Trophoblast cell (in vitro differentiated cells and primary cell): Measurements from ENCODE around the gene LIF.

Experiments used
- DNase-seq, 2 donors: peaks; one replicate each; pipeline ENCODE4 v3.0.0-alpha.2; 2016
- H2AFZ ChIP-seq: 2 replicates; pipeline ENCODE4 v1.6.1; 2013; ENCODE audit warnings: low read length, moderate library complexity, mild to moderate bottlenecking; ENCODE audit not compliant: insufficient read depth, poor library complexity
- H2AK5ac ChIP-seq: 2 replicates; pipeline ENCODE4 v1.6.1; 2013; ENCODE audit warnings: mild to moderate bottlenecking, low read length
- H2BK120ac ChIP-seq: 2 replicates; pipeline ENCODE4 v1.6.1; 2013; ENCODE audit warnings: low read length, mild to moderate bottlenecking, moderate library complexity; ENCODE audit not compliant: insufficient read depth, poor library complexity
- H2BK12ac ChIP-seq: 2 replicates; pipeline ENCODE4 v1.6.1; 2013; ENCODE audit warnings: mild to moderate bottlenecking, low read length, moderate library complexity
- H2BK5ac ChIP-seq: 2 replicates; pipeline ENCODE4 v1.6.1; 2013; ENCODE audit warnings: low read length, low read depth, moderate library complexity, mild to moderate bottlenecking; ENCODE audit not compliant: poor library complexity
- H3K14ac ChIP-seq: 2 replicates; pipeline ENCODE4 v1.6.1; 2013; ENCODE audit warnings: mild to moderate bottlenecking, low read length
- H3K18ac ChIP-seq: 2 replicates; pipeline ENCODE4 v1.6.1; 2013; ENCODE audit warnings: mild to moderate bottlenecking, low read length
- H3K23ac ChIP-seq: 2 replicates; pipeline ENCODE4 v1.6.1; 2013; ENCODE audit warnings: low read length
- H3K27ac ChIP-seq: 2 replicates; pipeline ENCODE4 v1.5.1; 2013; ENCODE audit warnings: low read depth, mild to moderate bottlenecking, inconsistent platforms, low read length, moderate library complexity
- H3K27me3 ChIP-seq: 2 replicates; pipeline ENCODE4 v1.6.1; 2013; ENCODE audit warnings: inconsistent platforms, mild to moderate bottlenecking, low read length, moderate library complexity; ENCODE audit not compliant: insufficient read depth
- H3K36me3 ChIP-seq, 2 experiments: 1 replicate in 1 of 2; 2 replicates in 1 of 2; pipeline ENCODE4 v1.6.1; 2013; ENCODE audit warnings: low read length in 2 of 2, mild to moderate bottlenecking in 2 of 2, moderate library complexity in 1 of 2; ENCODE audit not compliant: insufficient read depth in 2 of 2, control insufficient read depth in 1 of 2
- H3K4ac ChIP-seq: 2 replicates; pipeline ENCODE4 v1.6.1; 2013; ENCODE audit warnings: low read depth, mild to moderate bottlenecking, low read length, moderate library complexity
- H3K4me1 ChIP-seq, 2 experiments: 1 replicate in 1 of 2; 2 replicates in 1 of 2; pipeline ENCODE4 v1.6.1; 2013; ENCODE audit warnings: low read length in 2 of 2, mild to moderate bottlenecking in 2 of 2, moderate library complexity in 1 of 2; ENCODE audit not compliant: insufficient read depth in 2 of 2, control insufficient read depth in 1 of 2
- H3K4me2 ChIP-seq: 2 replicates; pipeline ENCODE4 v1.6.1; 2013; ENCODE audit warnings: inconsistent platforms, mild to moderate bottlenecking, low read length, moderate library complexity
- H3K4me3 ChIP-seq: 2 replicates; pipeline ENCODE4 v1.5.1; 2013; ENCODE audit warnings: mild to moderate bottlenecking, low read depth, low read length, inconsistent platforms
- H3K79me1 ChIP-seq: one replicate; pipeline ENCODE4 v1.6.1; 2013; ENCODE audit warnings: low read length
- H3K79me2 ChIP-seq: 2 replicates; pipeline ENCODE4 v1.6.1; 2013; ENCODE audit warnings: low read length, mild to moderate bottlenecking; ENCODE audit not compliant: control insufficient read depth, insufficient read depth, poor library complexity
- H3K9ac ChIP-seq: 2 replicates; pipeline ENCODE4 v1.6.1; 2013; ENCODE audit warnings: mild to moderate bottlenecking, low read length
- H3K9me3 ChIP-seq: 2 replicates; pipeline ENCODE4 v1.6.1; 2013; ENCODE audit warnings: low read depth, mild to moderate bottlenecking, control low read depth, inconsistent platforms, low read length; ENCODE audit not compliant: insufficient read depth
- H4K12ac ChIP-seq: 2 replicates; pipeline ENCODE4 v1.6.1; 2013; ENCODE audit warnings: low read depth, mild to moderate bottlenecking, low read length, moderate library complexity
- H4K8ac ChIP-seq: 2 replicates; pipeline ENCODE4 v1.6.1; 2013; ENCODE audit warnings: low read depth, mild to moderate bottlenecking, low read length, moderate library complexity
- H4K91ac ChIP-seq: one replicate; pipeline ENCODE4 v1.6.1; 2013; ENCODE audit warnings: low read depth, mild to moderate bottlenecking, low read length, moderate library complexity
- WGBS: extraction: QIAGEN DNeasy Blood & Tissue Kit; methylation state at CpG from one replicate; pipeline ENCODE4 v1.1.7; 2013; ENCODE audit warnings: missing lambda C conversion rate; ENCODE audit not compliant: insufficient read length, insufficient coverage; ENCODE audit errors: extremely low coverage; 5-methylcytosine and 5-hydroxymethylcytosine counted together

The LIF gene

DNA sequence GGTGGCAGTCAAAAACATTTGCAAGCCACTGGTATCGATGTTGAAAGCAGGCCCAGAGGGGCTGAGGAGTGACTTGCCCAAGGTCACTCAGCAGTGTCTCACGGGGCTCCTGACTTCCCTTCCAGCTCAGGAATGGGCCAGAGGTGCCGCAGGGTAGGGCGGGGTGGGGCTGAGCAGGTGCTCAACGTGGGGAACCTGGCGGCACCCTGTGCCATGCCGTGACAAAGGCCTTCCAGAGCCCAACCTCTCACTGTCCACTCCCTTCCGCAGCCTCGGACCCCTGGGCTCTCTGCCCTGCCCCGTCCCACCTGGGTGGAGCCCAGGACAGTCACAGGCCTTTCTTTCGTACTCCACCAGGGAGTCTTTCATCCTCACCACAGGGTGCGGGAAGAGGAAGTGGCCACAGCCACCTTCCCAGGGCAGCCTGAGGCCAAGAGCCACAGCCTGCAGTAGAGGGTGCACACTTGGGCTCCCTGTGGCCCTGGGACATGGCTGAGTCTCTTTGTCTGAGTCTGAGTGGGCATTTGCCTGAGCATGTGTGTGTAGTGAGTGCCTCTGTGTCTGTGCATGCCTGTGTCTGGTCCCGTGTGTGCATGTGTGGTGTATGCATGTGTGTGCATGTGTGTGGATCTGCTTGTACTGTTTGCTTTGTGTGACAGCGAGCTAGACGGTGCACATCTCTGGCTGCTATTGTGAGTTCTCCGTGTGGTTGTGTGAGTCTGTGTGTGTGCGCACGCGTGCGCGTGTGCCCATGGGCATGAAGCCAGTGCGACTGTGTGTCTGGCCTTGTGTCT, 6.0 kb upstream of the LIF start:
- Histone ChIP-seq H4K91ac (peak overlapping the region; percentile 2), H3K4me3 (no peak overlapping the region), H2AK5ac (no peak overlapping the region), H3K4ac (no peak overlapping the region), H3K36me3 (no peaks in the 10 kb centered on the region), H4K8ac (no peak overlapping the region), H4K12ac (no peak overlapping the region), H3K9me3 (peaks cover 5% of the 10 kb centered on the region), H3K4me1 (peaks cover 9 to 13% of the 10 kb centered on the region in 2 experiments), H2AFZ (no peak overlapping the region), H3K27ac (no peak overlapping the region), H3K18ac (no peak overlapping the region), H3K9ac (no peak overlapping the region), H3K23ac (no peak overlapping the region), H3K79me2 (no peaks in the 10 kb centered on the region), H3K4me2 (no peak overlapping the region), H2BK120ac (no peak overlapping the region), H3K79me1 (no peaks in the 10 kb centered on the region), H2BK5ac (no peak overlapping the region), H3K14ac (no peak overlapping the region), H3K27me3 (no peaks in the 10 kb centered on the region), H2BK12ac (peak overlapping the region; percentile 0)
- WGBS: no CpG with 5 or more reads among the region's 22 CpGs
- peak; percentile 28 for DNase-seq

DNA sequence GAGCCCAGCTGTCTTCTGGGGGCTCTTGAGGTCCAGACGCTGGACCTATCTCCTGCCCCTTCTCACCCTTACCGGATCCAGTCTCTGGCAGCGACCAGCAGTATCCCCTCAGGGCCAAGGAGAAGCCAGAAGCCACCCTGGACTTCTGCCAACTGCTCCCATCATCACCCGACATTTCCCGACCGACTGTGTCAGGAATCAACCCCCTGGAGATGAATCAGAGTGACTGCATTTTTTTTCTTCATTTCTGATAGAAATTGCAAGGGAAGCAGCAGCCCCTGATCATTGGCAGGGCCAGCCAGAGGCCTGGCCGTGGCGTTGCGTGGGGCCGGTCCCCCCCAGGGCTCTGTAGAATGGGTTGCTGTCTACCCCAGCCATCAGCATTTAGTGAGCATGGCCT, 5.2 kb upstream of the LIF start:
- no peaks in the 10 kb centered on the region for H3K36me3 ChIP-seq
- H3K9me3 ChIP-seq: peaks cover 6% of the 10 kb centered on the region
- no peak overlapping the region for H3K4me2 ChIP-seq
- DNase-seq: no peak
- no peak overlapping the region for H3K4me3 ChIP-seq
- H2AK5ac ChIP-seq: no peak overlapping the region
- no CpG with 5 or more reads among the region's 10 CpGs for WGBS
- H4K91ac ChIP-seq: no peak overlapping the region
- no peak overlapping the region for H3K14ac ChIP-seq
- H2AFZ ChIP-seq: no peak overlapping the region
- no peak overlapping the region for H4K8ac ChIP-seq
- no peak overlapping the region for H2BK5ac ChIP-seq
- H3K4me1 ChIP-seq: peaks cover 9 to 11% of the 10 kb centered on the region in 2 experiments
- H3K27ac ChIP-seq: no peak overlapping the region
- H3K18ac ChIP-seq: no peak overlapping the region
- H2BK12ac ChIP-seq: no peak overlapping the region
- no peaks in the 10 kb centered on the region for H3K27me3 ChIP-seq
- H4K12ac ChIP-seq: no peak overlapping the region
- no peaks in the 10 kb centered on the region for H3K79me2 ChIP-seq
- H3K23ac ChIP-seq: no peak overlapping the region
- H2BK120ac ChIP-seq: no peak overlapping the region
- no peak overlapping the region for H3K9ac ChIP-seq
- peaks cover 2% of the 10 kb centered on the region for H3K79me1 ChIP-seq
- H3K4ac ChIP-seq: no peak overlapping the region

DNA sequence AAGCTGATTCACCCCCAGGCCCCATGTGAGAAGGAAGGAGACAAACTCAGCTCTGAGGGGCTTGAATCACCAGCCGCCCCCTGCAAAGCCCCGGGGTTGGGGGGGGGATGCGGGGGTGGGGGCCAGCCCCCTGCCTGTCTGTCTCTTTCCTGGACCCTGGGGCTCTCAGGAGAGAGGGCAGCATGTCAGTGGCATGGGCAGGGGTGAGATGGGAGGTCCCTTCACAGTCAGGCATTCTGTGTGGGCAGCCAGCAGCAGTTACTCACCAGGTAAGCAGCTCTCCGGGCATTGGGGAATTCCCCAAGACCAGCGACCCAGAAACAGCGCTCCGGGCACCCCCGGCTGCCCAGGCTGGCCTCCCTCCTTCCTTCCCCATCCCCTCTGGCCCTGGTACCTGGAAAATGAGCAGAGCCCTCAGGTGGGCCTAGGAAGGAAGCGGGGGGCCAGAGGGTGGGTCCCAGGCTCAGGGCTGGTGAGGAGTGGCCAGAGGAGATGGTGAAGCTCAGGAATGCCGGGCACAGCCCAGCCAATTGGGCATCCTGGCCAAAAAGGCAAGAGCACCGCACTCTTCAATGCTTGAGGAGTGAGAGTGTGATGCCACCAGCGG, 4.2 kb upstream of the LIF start:
- no peak overlapping the region for H3K9ac ChIP-seq
- H4K12ac ChIP-seq: no peak overlapping the region
- no peak overlapping the region for H4K91ac ChIP-seq
- peaks cover 6% of the 10 kb centered on the region for H3K9me3 ChIP-seq
- H2BK12ac ChIP-seq: no peak overlapping the region
- no peak overlapping the region for H3K14ac ChIP-seq
- H3K4me2 ChIP-seq: no peak overlapping the region
- H2BK120ac ChIP-seq: no peak overlapping the region
- peaks cover 11 to 18% of the 10 kb centered on the region in 2 experiments for H3K4me1 ChIP-seq
- H3K27me3 ChIP-seq: no peaks in the 10 kb centered on the region
- H3K4me3 ChIP-seq: no peak overlapping the region
- H3K18ac ChIP-seq: no peak overlapping the region
- no CpG with 5 or more reads among the region's 12 CpGs for WGBS
- peaks cover 10% of the 10 kb centered on the region for H3K79me1 ChIP-seq
- H3K4ac ChIP-seq: no peak overlapping the region
- no peak overlapping the region for H2AK5ac ChIP-seq
- DNase-seq: no peak
- no peak overlapping the region for H3K23ac ChIP-seq
- H2AFZ ChIP-seq: no peak overlapping the region
- no peak overlapping the region for H4K8ac ChIP-seq
- no peak overlapping the region for H3K27ac ChIP-seq
- no peak overlapping the region for H2BK5ac ChIP-seq
- H3K79me2 ChIP-seq: no peaks in the 10 kb centered on the region
- H3K36me3 ChIP-seq: no peaks in the 10 kb centered on the region

DNA sequence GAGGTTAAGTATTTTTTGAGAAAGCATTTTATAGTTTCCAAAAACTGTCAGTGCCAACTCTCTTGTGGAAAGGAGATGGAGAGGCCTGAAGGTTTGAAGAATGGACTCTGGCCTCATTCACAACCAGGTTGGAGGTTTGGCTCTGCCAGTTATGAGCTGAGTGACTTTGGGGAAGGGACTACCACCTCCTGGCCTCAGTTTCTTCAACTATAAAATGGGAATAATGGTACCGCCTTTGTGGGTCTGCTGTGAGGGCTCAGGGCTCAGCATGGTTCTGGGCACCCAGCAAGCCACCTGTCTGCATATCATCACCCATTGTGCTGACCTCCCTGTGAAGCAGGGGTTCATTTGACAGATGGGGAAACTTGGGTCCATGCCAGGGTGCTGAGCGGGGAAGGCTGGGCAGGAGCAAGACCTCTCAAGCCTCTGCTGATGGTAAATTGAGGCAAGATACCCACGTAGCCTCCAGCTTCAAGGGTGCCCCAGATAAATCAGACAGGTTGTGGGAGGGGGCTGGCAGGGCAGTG, 3.5 kb upstream of the LIF start:
- Histone ChIP-seq H3K9me3 (peaks cover 6% of the 10 kb centered on the region), H3K4me3 (no peak overlapping the region), H4K8ac (no peak overlapping the region), H3K27me3 (no peaks in the 10 kb centered on the region), H3K79me2 (no peaks in the 10 kb centered on the region), H2BK120ac (no peak overlapping the region), H4K12ac (no peak overlapping the region), H3K79me1 (peaks cover 14% of the 10 kb centered on the region), H2BK12ac (no peak overlapping the region), H2AFZ (no peak overlapping the region), H3K4me2 (no peak overlapping the region), H3K14ac (no peak overlapping the region), H3K36me3 (no peaks in the 10 kb centered on the region), H3K4ac (no peak overlapping the region), H3K9ac (no peak overlapping the region), H4K91ac (no peak overlapping the region), H3K18ac (no peak overlapping the region), H3K4me1 (peaks cover 15 to 24% of the 10 kb centered on the region in 2 experiments), H3K23ac (no peak overlapping the region), H2AK5ac (no peak overlapping the region), H2BK5ac (no peak overlapping the region), H3K27ac (no peak overlapping the region)
- no CpG with 5 or more reads among the region's 3 CpGs for WGBS
- no peak for DNase-seq
